ENCODE results near the gene LRRC10B.
"Not testable (repeated sequence)": the region's sequence is repeated elsewhere in the genome, so short reads cannot be mapped to it uniquely, and the experiment has no call there.

The LRRC10B gene

GRCh38 chr11:61507962-61508861, at the start of gene LRRC10B:
TSS of gene LRRC10B (plus strand) at chr11:61508749. CDS start at chr11:61508999, 250 bp downstream.
- DNase-seq = peak; percentile 87

- no peak for DNase-seq
Measured at GRCh38 chr11:61460474-61460881, 48.1 kb upstream of the LRRC10B start.

- no peak for DNase-seq
Measured at GRCh38 chr11:61460986-61461385, 47.6 kb upstream of the LRRC10B start.

DNA sequence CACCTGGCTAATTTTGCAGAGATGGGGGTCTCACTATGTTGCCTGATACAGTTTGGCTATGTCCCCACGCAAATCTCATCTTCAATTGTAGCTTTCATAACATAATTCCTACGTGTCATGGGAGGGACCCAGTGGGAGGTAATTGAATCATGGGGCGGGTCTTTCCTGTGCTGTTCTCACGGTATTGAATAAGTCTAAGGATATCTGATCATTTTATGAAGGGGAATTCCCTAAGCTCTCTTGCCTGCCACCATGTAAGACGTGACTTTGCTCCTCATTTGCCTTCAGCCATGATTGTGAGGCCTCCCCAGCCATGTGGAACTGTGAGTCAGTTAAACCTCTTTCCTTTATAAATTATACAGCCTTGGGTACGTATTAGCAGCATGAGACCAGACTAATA, 40.9 kb upstream of the LRRC10B start:
- DNase-seq = not testable (repeated sequence)

GRCh38 chr11:61468002-61468401, 40.5 kb upstream of the LRRC10B start:
- no peak for DNase-seq

- DNase-seq = no peak
Measured at GRCh38 chr11:61472282-61472681, 36.3 kb upstream of the LRRC10B start.

DNA sequence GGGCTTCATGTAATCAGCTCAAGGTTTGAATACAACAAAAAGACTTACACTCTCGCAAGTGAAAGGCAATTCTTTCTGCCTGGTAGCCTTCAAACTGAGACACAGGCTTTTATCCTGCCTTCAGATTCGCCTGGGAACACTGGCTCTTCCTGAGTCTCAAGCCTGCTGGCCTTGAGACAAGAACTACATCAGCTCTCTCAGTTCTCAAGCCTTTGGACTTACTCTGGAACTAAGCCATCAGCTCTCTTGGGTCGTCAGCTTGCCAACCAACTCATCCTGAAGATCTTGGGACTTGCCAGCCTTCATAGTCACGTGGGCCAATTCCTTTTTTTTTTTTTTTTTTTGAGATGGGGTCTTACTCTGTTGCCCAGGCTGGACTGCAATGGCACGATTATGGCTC, 35.7 kb upstream of the LRRC10B start:
- no peak for DNase-seq

GRCh38 chr11:61473370-61474012, 35.1 kb upstream of the LRRC10B start:
- DNase-seq = no peak

- DNase-seq = no peak
Measured at GRCh38 chr11:61474013-61474643, 34.4 kb upstream of the LRRC10B start.

- DNase-seq = no peak
Measured at GRCh38 chr11:61475433-61475832, 33.1 kb upstream of the LRRC10B start.

GRCh38 chr11:61476371-61476770, 32.2 kb upstream of the LRRC10B start:
- DNase-seq = no peak

DNA sequence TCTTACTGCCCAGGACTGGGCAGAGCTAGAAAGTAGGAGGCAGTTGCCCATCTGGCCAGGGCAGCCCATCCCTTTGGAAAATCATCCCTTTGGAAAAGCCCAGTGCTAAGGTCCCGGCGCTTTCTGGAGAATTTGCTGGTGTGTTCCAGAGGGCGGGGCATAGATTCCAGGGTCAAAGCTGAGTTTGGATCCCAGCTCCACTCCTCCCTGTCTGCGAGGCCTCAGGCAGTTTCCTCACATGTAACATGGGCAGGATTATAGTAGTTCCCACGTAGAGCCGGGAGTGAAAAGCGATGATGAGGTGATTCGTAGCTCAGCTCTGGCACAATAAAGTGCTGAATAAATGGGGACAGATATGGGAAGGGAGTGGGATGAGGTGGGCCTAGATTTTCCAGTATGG, 31.4 kb upstream of the LRRC10B start:
- no peak for DNase-seq

GRCh38 chr11:61477727-61478148, 30.8 kb upstream of the LRRC10B start:
- DNase-seq = peak; percentile 12

DNA sequence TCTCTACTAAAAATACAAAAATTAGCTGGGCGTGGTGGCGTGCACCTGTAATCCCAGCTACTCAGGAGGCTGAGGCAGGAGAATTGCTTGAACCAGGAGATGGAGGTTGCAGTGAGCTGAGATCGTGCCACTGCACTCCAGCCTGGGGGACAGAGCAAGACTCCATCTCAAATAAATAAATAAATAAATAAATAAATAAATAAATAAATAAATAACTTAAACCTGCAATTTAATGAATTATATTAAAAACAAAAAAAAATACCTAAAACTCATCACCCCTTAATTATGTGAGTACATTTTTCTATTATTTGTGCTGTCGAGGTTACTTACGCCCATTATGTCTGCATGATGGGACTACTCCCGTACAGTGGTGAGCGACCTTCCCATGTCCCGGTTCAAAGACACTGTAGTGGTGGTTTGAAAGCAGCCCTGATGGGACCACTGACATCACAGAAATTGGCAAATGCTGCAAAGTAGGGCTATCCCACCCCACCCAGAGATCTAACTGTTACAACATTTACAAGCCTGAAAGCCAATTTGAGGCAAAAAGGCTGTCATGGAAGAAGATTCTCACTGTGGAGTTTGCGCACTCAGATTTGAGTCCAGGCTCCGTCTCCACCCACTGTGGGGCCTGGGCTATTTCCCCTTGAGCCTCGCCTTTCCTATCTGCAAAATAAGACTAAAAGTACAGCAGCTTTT, 29.0 kb upstream of the LRRC10B start:
- not testable (repeated sequence) for DNase-seq

DNA sequence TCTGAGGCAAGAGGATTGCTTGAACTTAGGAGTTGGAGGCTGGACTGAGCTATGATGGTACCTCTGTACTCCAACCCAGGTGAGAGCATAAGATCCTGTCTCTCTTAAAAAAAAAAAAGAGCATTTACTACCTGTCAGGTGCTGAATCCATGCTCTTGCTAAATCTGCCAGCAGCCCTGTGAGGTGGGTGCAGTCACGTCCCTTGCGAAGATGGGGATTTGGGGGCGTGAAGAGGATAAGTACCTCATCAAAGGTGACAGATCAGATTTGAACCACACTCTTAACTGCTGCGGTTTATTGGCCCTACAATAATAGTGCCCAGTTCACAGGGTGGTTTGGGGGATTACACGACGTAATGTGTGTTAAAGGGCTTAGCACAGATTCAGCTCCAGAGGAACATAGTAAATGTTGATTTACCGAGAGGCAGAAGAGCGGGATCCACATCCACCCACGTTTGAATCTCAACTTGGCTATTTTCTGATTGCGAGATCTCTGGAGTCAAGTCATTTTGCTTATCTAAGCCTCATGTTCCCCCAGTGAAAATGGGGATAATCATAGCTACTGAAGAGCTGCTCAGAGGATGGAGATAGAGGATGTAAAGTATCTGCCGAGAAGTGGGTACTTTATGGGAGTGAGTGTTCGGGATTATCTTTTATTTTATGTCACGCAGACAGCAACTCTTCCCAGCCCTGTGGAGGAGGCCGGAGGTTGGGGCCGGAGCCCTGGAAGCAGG, 28.1 kb upstream of the LRRC10B start:
- no peak for DNase-seq

DNA sequence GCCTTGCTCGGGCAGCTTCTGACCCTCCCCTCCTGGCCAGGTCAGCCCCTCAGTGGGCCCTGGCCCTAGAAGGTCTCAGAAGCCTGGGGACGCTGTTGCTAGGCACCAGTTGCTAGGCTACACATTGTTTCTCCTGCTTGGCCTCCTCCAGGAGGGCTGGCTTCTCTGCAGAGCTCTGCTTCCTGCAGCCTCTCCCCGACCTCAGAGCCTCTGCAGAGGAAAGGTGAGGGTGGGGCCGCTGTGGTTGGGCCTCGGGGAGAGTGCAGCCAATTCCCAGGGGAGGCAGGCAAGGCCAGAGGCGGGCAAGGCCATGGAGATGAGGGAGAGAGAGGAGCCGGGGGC, 27.6 kb upstream of the LRRC10B start:
- DNase-seq = peak; percentile 17

- DNase-seq = no peak
Measured at GRCh38 chr11:61481806-61482205, 26.7 kb upstream of the LRRC10B start.

GRCh38 chr11:61482513-61482912, 26.0 kb upstream of the LRRC10B start:
- no peak for DNase-seq

GRCh38 chr11:61484541-61484940, 24.0 kb upstream of the LRRC10B start:
- DNase-seq = no peak

DNA sequence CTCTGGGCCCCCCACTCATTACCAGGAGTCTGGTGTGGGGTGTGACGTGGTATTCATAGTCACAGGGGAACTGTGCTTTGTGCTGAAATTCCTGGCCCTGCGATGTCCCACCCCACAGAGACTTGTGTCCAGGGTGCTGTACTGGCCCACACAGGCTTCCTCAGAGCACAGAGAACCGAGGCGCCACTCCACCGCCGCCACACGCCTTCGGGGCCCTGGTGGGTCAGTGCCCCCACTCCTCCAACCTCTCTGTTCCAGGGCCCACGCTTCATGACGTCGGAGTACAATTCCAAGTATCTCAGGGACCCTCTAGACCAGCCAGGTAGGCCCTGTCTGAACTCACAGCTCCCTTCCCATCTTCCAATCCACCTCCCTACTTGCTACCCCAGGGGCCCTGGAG, 23.5 kb upstream of the LRRC10B start:
- no peak for DNase-seq

DNA sequence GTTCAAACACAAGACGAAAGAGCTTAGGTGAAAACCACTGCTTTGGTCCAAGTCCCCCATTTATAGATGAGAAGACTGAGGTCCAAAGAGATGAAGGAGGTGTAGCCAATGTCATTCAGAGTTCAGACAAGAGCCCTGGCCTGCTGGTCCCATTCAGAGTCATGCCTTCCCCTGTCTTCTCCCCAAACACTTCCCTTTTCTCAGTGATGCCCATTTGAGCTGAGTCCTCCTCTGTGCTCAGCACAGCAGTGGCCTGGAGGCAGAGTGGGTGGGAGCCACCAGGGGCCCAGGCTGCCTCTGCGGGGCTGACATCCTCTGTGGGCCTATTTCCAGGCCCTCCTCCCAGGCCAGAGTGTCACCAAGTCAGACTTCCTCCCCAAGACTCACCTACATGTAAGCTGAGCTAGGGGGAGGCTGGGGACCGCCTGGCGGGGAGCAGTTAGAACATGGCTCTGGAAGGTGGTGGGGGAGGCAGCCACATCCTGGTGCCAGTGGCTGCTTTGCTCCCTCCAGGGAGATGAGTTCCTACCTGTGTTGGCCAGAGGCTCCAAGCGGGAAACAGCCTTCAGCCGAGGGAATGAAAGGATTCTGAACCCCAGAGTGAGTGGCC, 22.4 kb upstream of the LRRC10B start:
- DNase-seq = no peak

DNA sequence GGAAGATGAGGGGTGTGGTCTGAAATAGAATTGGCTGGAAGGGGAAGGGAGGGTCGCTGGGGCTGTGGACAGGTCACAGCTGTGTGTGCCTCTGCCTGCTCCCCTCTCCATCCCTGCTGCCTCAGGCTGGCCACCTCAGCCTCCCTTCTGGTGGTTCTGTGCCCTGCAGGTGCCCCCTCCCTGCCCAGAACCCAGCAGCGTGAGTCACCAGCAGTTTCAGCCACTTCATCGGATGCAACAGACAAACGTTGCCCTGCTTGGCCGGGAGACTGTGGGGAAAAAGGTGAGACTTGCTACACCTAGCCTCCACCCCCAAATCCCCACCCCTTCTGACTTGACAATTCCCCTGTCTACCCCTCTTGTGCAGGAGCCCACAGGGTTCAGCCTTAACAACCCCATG, 21.8 kb upstream of the LRRC10B start:
- no peak for DNase-seq
